Medulla oblongata (tissue), 1 donor: ENCODE results near the gene GPR27.

Experiments
- DNase-seq: peaks from one replicate; pipeline ENCODE4 v3.0.0-alpha.2; 2015; ENCODE audit errors: extremely low spot score

The GPR27 gene

GRCh38 chr3:71733319-71733718, 20.3 kb upstream of the GPR27 start:
- no peak for DNase-seq

- no peak for DNase-seq
These were observed 18.8 kb upstream of the GPR27 start for GRCh38 chr3:71734881-71735280.

GRCh38 chr3:71742621-71743020, 11.0 kb upstream of the GPR27 start:
- no peak for DNase-seq

GRCh38 chr3:71744738-71745137, 8.9 kb upstream of the GPR27 start:
- DNase-seq, result no peak

GRCh38 chr3:71751602-71752001, 2.1 kb upstream of the GPR27 start:
- DNase-seq, result no peak

- DNase-seq, result no peak
These were observed 589 bp upstream of the GPR27 start for GRCh38 chr3:71752831-71753700.

- DNase-seq, result no peak
These were observed 1.1 kb downstream of the GPR27 start for GRCh38 chr3:71754610-71755253.

GRCh38 chr3:71758091-71758490, 4.4 kb downstream of the GPR27 start:
- no peak for DNase-seq

GRCh38 chr3:71759401-71759800, 5.7 kb downstream of the GPR27 start:
- DNase-seq, result peak; percentile 19

- no peak for DNase-seq
These were observed 6.5 kb downstream of the GPR27 start for GRCh38 chr3:71760140-71760539.

GRCh38 chr3:71763426-71763825, 9.8 kb downstream of the GPR27 start:
- DNase-seq, result no peak

- DNase-seq, result no peak
These were observed 17.5 kb downstream of the GPR27 start for GRCh38 chr3:71771126-71771525.

- no peak for DNase-seq
These were observed 18.2 kb downstream of the GPR27 start for GRCh38 chr3:71771884-71772283.

GRCh38 chr3:71776538-71776937, 22.9 kb downstream of the GPR27 start:
- DNase-seq, result no peak

- DNase-seq, result no peak
These were observed 24.7 kb downstream of the GPR27 start for GRCh38 chr3:71778353-71778752.

GRCh38 chr3:71779674-71780377, 26.2 kb downstream of the GPR27 start:
- DNase-seq, result no peak

GRCh38 chr3:71780430-71780829, 26.8 kb downstream of the GPR27 start:
- DNase-seq, result no peak

GRCh38 chr3:71783152-71783551, 29.5 kb downstream of the GPR27 start:
- no peak for DNase-seq

GRCh38 chr3:71784201-71784913, 30.7 kb downstream of the GPR27 start:
- DNase-seq, result no peak

- DNase-seq, result no peak
These were observed 31.4 kb downstream of the GPR27 start, which contains the start of gene PROK2 for GRCh38 chr3:71784914-71785531. Gene PROK2, minus strand, starts transcription at chr3:71785148. Its CDS starts 96 bp downstream, at chr3:71785052.

GRCh38 chr3:71785532-71786216, 32.0 kb downstream of the GPR27 start:
- DNase-seq, result no peak
